ENCODE data around the gene MYO10.
"Not testable (repeated sequence)": the region's sequence is repeated elsewhere in the genome, so short reads cannot be mapped to it uniquely, and the experiment has no call there.

MYO10 gene

DNA sequence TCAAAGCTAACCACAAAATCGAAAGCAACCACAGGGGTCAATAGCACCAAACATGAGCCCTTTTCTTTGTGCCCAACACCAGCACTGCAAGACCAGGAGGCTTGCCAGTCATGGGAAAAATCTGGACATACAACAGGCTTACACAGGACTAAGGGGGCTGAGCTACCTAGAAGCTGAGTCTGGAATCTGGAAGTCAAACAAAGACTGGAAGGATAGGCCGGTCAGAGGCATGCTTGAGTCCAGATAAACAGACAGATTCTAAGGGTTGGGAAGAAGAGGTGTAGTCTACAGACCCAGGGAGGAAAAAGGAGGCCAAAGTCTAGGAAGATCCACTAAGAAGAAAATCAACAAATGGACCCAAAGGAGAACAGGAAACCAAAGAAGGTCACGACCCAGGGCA, 73.3 kb downstream of the MYO10 start:
- no peak for DNase-seq (ENCODE audit: low read depth)

DNA sequence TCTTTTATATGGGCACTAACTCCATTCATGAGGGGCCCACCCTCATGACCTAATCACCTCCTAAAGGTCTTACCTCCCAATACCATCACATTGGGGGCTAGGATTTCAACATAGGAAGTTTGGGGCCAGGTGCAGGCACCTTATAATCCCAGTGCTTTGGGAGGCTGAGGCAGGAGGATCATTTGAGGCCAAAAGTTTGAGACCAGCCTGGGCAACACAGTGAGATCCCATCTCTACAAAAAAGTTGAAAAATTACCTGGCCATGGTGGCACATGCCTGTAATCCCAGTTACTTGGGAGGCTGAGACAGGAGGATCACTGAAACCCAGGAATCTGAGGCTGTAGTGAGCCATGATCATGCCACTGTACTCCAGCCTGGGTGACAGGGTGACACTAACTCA, 76.7 kb downstream of the MYO10 start:
- no peak for DNase-seq (ENCODE audit: low read depth)

DNA sequence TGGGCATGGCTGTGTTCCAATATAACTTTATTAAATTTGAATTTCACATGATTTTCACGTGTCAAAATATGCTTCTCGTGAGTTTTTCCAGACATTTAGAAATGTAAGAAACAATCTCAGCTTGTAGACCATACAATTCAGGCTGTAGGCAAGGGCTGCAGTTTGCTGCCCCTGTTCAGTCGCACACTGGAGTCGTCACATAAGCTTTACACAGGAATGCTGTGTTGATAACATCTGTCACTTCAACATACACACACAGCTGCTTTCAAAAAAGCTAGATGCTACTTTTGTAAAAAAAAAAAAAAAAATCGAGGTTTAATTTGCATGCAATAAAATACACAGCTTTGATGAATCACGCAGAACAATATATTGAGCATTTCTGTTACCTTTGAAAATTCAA, 77.9 kb downstream of the MYO10 start:
- DNase-seq (ENCODE audit: low read depth), result no peak

- no peak for DNase-seq (ENCODE audit: low read depth)
Measured at GRCh38 chr5:16857635-16858034, 78.5 kb downstream of the MYO10 start.

DNA sequence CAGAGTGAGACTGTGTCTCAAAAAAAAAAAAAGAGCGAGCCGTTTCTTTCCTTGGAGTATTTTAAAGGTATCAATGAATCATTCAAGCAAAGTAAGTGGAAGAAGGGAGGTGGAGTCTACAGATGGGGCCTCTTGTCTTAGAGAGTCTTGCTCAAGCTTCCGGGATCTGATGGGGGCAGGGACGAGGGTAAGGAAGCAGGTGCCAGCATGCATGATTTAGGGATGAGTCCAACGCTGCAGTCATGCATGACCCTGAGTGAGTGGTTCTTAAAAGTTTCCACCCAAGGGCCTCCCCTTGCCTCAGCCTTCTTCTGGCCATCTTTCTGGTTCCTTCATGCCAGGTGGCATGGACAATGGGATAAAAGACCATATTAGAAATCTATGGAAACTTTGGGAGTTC, 79.6 kb downstream of the MYO10 start:
- no peak for DNase-seq (ENCODE audit: low read depth)

GRCh38 chr5:16855898-16856297, 80.2 kb downstream of the MYO10 start:
- no peak for DNase-seq (ENCODE audit: low read depth)

- DNase-seq (ENCODE audit: low read depth), result no peak
Measured at GRCh38 chr5:16855485-16855884, 80.6 kb downstream of the MYO10 start.

- no peak for DNase-seq (ENCODE audit: low read depth)
Measured at GRCh38 chr5:16854351-16854750, 81.7 kb downstream of the MYO10 start.

GRCh38 chr5:16853518-16853917, 82.6 kb downstream of the MYO10 start:
- DNase-seq (ENCODE audit: low read depth), result no peak

- no peak for DNase-seq (ENCODE audit: low read depth)
Measured at GRCh38 chr5:16852251-16853005, 83.7 kb downstream of the MYO10 start.

DNA sequence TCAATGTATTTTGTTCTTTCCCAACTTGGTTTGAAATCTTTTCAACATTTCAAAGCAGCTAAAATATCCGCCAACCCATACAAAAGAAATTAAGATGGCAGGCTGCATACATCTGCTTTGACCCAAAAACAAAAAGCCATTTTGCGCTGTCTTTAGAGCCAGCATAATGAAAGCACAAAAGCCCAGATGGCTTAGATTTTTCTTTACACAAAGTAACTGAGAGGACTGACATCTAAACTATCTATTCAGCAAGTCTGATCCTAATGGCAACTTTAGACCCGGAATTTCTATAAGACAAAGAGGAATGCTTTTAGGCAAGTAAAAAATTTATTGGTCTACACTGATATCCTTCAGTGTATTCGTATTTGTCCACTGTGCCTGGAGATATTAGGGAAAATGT, 86.3 kb downstream of the MYO10 start:
- DNase-seq (ENCODE audit: low read depth), result no peak

GRCh38 chr5:16849181-16849580, 86.9 kb downstream of the MYO10 start:
- DNase-seq (ENCODE audit: low read depth), result no peak

- no peak for DNase-seq (ENCODE audit: low read depth)
Measured at GRCh38 chr5:16844952-16845351, 91.1 kb downstream of the MYO10 start.

DNA sequence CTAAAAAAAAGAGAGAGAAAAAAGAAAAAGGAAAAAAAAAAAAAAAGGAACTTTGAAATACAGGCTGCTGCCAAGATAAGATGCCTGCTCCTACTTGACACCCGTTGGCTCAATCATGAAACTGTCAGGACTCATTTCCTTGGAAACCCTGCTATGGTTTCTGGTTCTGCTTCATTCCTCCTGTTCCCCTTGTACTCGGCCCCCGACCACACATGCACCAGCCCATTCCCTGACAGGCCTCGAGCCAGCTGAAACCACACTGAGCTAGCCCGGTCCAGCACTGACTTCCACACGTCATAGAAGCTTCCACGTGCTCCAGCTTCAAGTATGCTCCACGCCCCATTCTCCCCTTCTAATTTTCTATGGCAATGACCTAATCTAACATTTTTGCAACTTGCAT, 93.2 kb downstream of the MYO10 start:
- DNase-seq (ENCODE audit: low read depth), result no peak

GRCh38 chr5:16841416-16841815, 94.7 kb downstream of the MYO10 start:
- DNase-seq (ENCODE audit: low read depth), result no peak

GRCh38 chr5:16837305-16837704, 98.8 kb downstream of the MYO10 start:
- no peak for DNase-seq (ENCODE audit: low read depth)

- DNase-seq (ENCODE audit: low read depth), result no peak
Measured at GRCh38 chr5:16834029-16834428, 102.1 kb downstream of the MYO10 start.

DNA sequence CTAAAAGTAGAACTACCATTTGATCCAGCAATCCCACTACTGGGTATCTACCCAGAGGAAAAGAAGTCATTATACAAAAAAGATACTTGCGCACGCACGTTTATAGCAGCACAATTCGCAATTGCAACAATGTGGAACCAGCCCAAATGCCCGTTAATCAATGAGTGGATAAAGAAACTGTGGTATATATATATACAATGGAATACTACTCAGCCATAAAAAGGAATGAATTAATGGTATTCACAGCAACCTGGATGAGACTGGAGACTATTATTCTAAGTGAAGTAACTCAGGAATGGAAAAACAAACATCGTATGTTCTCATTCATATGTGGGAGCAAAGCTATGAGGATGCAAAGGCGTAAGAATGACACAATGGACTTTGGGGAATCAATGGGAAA, 104.8 kb downstream of the MYO10 start:
- not testable (repeated sequence) for DNase-seq (ENCODE audit: low read depth)

- no peak for DNase-seq (ENCODE audit: low read depth)
Measured at GRCh38 chr5:16827755-16828154, 108.3 kb downstream of the MYO10 start.

DNA sequence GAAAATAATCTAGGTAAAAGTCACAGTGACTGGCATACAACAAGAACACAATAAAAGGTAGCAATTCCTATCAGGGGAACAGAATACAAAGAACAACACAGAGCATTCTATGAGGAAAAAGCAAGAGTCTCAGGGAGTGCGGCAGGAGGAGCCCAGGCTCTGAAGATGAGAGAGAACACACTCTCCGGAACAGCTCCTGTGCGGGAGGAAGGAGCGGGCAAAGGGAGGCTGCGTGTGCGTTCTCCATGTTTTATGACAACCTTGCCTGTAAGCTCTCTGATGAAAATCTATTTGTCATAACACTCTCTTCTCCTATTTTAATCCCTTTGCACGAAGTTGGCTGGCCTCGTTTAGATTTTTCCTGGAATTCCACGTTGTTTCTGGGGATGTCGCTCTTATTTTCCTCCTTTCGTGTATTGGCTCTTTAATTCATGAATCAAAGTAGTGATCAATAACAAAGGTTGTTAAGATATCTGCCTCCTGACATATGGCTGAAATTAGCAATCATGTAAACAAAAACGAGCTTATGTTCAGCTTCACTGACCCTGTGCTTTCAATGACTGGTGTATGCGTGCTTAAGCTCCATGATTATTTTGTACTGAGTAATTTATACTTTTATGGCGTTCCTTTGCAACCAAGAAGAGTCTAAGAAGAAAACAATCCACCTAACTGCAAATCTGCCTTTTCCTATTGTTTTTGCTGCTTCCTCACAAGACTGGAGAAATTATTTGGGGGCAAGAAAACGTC, 109.5 kb downstream of the MYO10 start:
- DNase-seq (ENCODE audit: low read depth), result no peak

DNA sequence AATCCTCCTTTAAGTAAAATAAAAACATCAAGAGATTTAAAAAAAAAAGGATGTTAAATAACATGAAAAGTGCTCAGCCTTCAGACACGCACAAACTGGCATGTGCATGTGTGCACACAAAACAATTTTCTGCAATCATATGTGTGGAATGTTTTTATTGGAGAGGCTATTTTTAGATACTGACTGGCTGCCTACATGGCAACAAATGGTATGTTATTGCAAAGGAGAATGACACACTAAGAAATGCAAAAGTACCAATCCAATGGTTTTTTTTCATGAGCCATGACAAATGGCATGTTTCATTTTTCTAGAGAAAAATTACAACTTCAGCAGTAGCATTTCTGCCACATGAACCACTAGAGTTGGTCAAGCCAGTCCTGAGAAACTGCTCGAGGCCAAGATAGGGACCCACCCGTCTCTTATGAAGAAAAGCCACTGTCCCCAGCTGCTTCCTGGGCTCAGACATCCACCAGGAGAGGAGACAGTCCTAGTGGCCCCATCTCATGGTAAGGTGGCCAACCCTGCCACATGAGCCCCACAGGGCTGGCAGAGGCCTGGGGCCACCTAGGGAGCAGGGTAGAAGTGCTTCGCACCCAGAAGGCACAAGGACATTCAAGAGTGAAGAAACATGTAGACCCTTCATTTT, 116.4 kb downstream of the MYO10 start:
- no peak for DNase-seq (ENCODE audit: low read depth)

GRCh38 chr5:16815432-16815831, 120.7 kb downstream of the MYO10 start:
- DNase-seq (ENCODE audit: low read depth), result no peak

GRCh38 chr5:16812911-16813310, 123.2 kb downstream of the MYO10 start:
- DNase-seq (ENCODE audit: low read depth), result no peak

Data from stimulated activated CD4-positive, alpha-beta T cell treated with anti-CD3 and anti-CD28 coated beads, Interleukin-2, amount 100 ng/mL, for 4 hours (primary cell).